ENCODE results near the gene AFMID. TPM values are rescaled to one million over a fixed set of nuclear protein-coding genes. Genes with fewer than 3 reads are reported as not detected.

AFMID gene
- total RNA-seq, 1 experiment from 2014 or later, result 22.2 TPM

DNA sequence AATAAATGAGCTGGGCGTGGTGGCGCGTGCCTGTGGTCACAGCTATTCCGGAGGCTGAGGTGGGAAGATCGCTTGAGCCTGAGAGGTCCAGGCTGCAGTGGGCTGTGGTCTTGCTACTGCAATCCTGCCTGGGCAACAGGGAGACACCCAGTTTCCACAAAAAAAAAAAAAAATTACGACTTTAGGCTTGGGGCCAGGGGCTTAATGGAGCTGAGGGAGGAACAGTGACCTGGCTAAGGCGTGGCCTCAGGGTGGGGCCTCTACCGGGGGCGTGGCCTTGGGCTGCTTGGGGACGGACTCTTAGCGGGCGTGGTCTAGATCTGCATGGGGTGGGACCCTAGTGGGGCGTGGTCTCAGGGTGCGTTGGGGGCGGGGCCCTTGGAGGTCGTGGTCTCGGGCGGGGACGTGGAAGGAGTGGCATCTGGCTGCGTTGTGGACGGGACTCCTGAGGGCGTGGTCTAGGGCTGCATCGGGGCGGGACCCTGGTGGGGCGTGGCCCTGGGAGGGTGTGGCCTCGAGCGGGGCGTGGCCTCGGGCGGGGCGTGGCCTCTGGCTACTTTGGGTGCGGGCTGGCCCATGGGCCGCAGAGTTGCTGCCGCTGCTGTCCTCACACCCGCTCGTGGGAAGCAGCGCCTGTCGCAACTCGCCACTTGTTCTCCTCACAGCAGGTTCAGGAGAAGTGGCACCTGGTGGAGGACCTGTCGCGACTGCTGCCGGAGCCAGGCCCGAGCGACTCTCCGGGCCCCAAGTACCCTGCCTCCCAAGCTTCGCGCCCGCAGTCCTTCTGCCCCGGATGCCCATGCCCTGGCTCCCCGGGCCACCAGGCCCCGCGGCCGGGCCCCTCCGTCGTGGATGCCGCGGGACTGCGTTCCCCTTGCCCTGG, 46.8 kb upstream of the AFMID start:
- H3K27me3 Mint-ChIP-seq (ENCODE audit: insufficient read depth, unreplicated experiment), result no peaks in the 10 kb centered on the region
- no peaks in the 10 kb centered on the region for H3K36me3 Mint-ChIP-seq (ENCODE audit: insufficient read depth, unreplicated experiment)
- BruUV-seq (replicated peaks), result no TSS peak
- intact Hi-C loops (cut with micrococcal nuclease), result no loop called here
- H3K9me3 Mint-ChIP-seq (ENCODE audit: unreplicated experiment), result no peaks in the 10 kb centered on the region
- H3K27ac Mint-ChIP-seq (ENCODE audit: low read depth, unreplicated experiment), result no peak overlapping the region
- ChIA-PET CTCF (interaction anchor here (0.7 to 1.4 kb wide), 4 partner anchors 13 to 28 kb away, joined by 3 to 5 read pairs (median 4); no protein-coding TSS in a partner anchor), POLR2A (interaction anchor here (1.0 to 2.3 kb wide), 3 partner anchors 12 to 29 kb away, joined by 3 to 9 read pairs (median 4); partner anchors contain the start of gene TMC6)
- peaks cover 16% of the 10 kb centered on the region for H3K4me1 Mint-ChIP-seq (ENCODE audit: insufficient read depth, unreplicated experiment)
- peak; percentile 96 for DNase-seq (ENCODE audit: unreplicated experiment)
- peak overlapping the region; percentile 59 for H3K4me3 Mint-ChIP-seq (ENCODE audit: unreplicated experiment)
- TF ChIP-seq, protein P1, sequence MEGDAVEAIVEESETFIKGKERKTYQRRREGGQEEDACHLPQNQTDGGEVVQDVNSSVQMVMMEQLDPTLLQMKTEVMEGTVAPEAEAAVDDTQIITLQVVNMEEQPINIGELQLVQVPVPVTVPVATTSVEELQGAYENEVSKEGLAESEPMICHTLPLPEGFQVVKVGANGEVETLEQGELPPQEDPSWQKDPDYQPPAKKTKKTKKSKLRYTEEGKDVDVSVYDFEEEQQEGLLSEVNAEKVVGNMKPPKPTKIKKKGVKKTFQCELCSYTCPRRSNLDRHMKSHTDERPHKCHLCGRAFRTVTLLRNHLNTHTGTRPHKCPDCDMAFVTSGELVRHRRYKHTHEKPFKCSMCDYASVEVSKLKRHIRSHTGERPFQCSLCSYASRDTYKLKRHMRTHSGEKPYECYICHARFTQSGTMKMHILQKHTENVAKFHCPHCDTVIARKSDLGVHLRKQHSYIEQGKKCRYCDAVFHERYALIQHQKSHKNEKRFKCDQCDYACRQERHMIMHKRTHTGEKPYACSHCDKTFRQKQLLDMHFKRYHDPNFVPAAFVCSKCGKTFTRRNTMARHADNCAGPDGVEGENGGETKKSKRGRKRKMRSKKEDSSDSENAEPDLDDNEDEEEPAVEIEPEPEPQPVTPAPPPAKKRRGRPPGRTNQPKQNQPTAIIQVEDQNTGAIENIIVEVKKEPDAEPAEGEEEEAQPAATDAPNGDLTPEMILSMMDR (IDR thresholded peaks at IDR 0.05; ENCODE audit: unreplicated experiment), result no peak

DNA sequence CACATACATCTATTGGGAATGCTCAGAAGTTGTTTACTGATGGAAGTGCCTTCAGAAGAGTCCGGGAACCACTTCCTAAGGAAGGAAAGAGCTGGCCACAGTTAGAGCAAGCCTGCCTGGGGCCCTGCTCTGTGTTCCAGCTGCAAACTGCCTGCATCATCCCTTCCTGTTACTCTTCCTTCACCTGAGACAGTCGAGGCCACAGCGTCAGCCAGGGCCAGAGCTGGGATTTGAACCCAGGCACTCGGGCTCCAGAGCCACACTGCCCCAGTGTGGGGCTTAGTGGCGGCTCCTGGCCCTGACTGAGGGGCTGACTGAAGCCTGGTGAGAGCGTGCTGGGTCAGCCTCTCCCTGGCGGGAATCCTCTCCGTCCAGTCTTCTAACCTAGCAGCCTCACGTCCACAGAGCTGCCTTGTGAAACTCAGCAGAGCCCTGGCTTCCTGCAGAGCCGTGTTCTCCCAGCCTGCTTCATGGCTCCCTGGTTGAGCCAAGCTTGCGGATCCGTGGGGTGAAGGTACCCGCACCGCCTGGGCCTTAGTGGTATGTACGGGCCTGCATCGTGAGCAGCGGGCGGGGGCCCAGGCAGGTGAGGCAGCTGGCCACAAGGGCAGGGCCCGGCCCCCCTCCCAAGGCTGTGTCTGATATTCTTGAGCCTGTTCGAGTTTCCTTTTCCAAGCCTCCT, 45.6 kb upstream of the AFMID start:
- H3K4me3 Mint-ChIP-seq (ENCODE audit: unreplicated experiment), result no peak overlapping the region
- no peaks in the 10 kb centered on the region for H3K9me3 Mint-ChIP-seq (ENCODE audit: unreplicated experiment)
- H3K36me3 Mint-ChIP-seq (ENCODE audit: insufficient read depth, unreplicated experiment), result no peaks in the 10 kb centered on the region
- POLR2A ChIA-PET, result interaction anchor here (0.6 to 2.4 kb wide), 14 partner anchors 13 to 1414 kb away, joined by 3 to 14 read pairs (median 4); partner anchors contain the start of gene TMC6
- no peaks in the 10 kb centered on the region for H3K27me3 Mint-ChIP-seq (ENCODE audit: insufficient read depth, unreplicated experiment)
- H3K27ac Mint-ChIP-seq (ENCODE audit: low read depth, unreplicated experiment), result no peak overlapping the region
- intact Hi-C loops (cut with micrococcal nuclease), result loop anchor here (1.0 kb wide), 1 partner anchor 18 kb away; no protein-coding TSS in a partner anchor
- H3K4me1 Mint-ChIP-seq (ENCODE audit: insufficient read depth, unreplicated experiment), result peaks cover 16% of the 10 kb centered on the region
- DNase-seq (ENCODE audit: unreplicated experiment), result no peak
- TF ChIP-seq, protein P1 (IDR thresholded peaks at IDR 0.05; ENCODE audit: unreplicated experiment), result no peak
- CTCF ChIA-PET, result interaction anchor here (0.7 to 1.4 kb wide), 6 partner anchors 14 to 280 kb away, joined by 3 to 5 read pairs (median 4); no protein-coding TSS in a partner anchor
- BruUV-seq (replicated peaks), result no TSS peak

DNA sequence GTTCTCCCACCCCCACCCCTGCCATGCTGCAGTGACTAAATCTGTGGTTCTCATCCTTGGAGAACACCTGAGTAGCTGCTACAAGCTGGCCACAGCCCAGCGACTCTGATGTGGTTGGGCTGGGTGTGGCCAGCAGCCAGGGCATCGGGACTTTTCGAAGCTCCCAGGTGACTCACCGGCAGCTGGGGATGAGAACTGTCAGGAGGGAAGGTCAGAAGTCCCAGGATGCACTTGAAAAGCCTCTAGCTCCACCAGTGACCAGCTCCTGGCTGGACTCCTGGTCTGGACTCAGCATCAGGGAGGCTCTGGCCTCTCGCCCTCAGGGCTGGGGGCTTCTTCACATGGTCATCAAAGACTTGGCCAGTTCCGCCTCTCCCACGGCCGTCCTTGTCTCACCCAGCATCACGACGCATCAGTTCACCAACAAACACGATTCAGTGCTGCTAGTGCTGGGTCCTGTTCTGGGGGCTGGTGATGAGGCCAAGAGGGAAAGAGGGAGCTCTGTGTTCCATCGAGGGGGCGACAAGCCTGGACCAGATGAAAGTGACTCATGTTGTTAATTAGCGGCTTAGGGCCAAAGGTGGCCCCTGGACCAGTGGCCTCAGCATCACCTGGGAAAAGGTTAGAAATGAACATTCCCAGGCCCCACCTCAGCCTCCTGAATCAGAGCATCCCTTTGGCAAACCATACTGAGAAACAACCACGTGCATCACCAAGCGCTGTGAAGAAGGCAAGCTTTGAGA, 44.9 kb upstream of the AFMID start:
- Mint-ChIP-seq H3K4me1 (ENCODE audit: insufficient read depth, unreplicated experiment) (peaks cover 16% of the 10 kb centered on the region), H3K36me3 (ENCODE audit: insufficient read depth, unreplicated experiment) (no peaks in the 10 kb centered on the region), H3K27ac (ENCODE audit: low read depth, unreplicated experiment) (no peak overlapping the region), H3K9me3 (ENCODE audit: unreplicated experiment) (no peaks in the 10 kb centered on the region), H3K27me3 (ENCODE audit: insufficient read depth, unreplicated experiment) (no peaks in the 10 kb centered on the region), H3K4me3 (ENCODE audit: unreplicated experiment) (no peak overlapping the region)
- peak; percentile 97 for DNase-seq (ENCODE audit: unreplicated experiment)
- BruUV-seq (replicated peaks), result no TSS peak
- CTCF ChIA-PET, result interaction anchor here (0.7 to 1.1 kb wide), 5 partner anchors 23 to 279 kb away, joined by 3 to 5 read pairs (median 4); no protein-coding TSS in a partner anchor
- intact Hi-C loops (cut with micrococcal nuclease), result loop anchor here (1.0 kb wide), 1 partner anchor 17 kb away; no protein-coding TSS in a partner anchor
- TF ChIP-seq, protein P1 (IDR thresholded peaks at IDR 0.05; ENCODE audit: unreplicated experiment), result no peak
- POLR2A ChIA-PET, result interaction anchor here (0.6 to 2.4 kb wide), 13 partner anchors 12 to 99 kb away, joined by 3 to 14 read pairs (median 4); partner anchors contain the start of gene TMC6
